ENCODE data around the gene PARD6G.

- no peak for TF ChIP-seq POLR2A (IDR thresholded peaks at IDR 0.05; ENCODE audit: low read depth, low read length)
- TF ChIP-seq TAF1 (IDR thresholded peaks at IDR 0.05; ENCODE audit: low read depth, low read length), result no peak
- no peak for TF ChIP-seq POLR2AphosphoS5 (IDR thresholded peaks at IDR 0.05; ENCODE audit: low read depth, low read length)
Observed at GRCh38 chr18:80149667-80150066, 97.6 kb downstream of the PARD6G start.
